IMR-90 (cell line): ENCODE data around the gene GBF1.

Experiments used
- CEBPB ChIP-seq: IDR thresholded peaks from 2 replicates; pipeline ENCODE4 v1.6.1; 2012; ENCODE audit warnings: low read depth, low read length, improper control_type of control experiment
- FOS ChIP-seq: fragments of 150-350 bp; IDR thresholded peaks from 2 replicates; pipeline ENCODE4 v1.6.1; 2016; ENCODE audit warnings: low read depth, low read length
- MAFK ChIP-seq: IDR thresholded peaks from 2 replicates; pipeline ENCODE4 v1.6.1; 2012; ENCODE audit warnings: low read depth, low read length, improper control_type of control experiment
- MAZ ChIP-seq: IDR thresholded peaks from 2 replicates; pipeline ENCODE4 v1.6.1; 2012; ENCODE audit warnings: low read depth, mild to moderate bottlenecking, low read length, improper control_type of control experiment, moderate library complexity, borderline replicate concordance
- MXI1 ChIP-seq: IDR thresholded peaks from 2 replicates; pipeline ENCODE4 v1.6.1; 2012; ENCODE audit warnings: low read depth, mild to moderate bottlenecking, low read length, moderate library complexity, borderline replicate concordance
- NFE2L2 ChIP-seq: fragments of 150-350 bp; IDR thresholded peaks from 2 replicates; pipeline ENCODE4 v1.6.1; 2016; ENCODE audit warnings: low read depth, mild to moderate bottlenecking, low read length
- POLR2A ChIP-seq: IDR thresholded peaks from 2 replicates; pipeline ENCODE4 v1.6.1; 2012; ENCODE audit warnings: mild to moderate bottlenecking, low read depth, low read length
- RAD21 ChIP-seq: IDR thresholded peaks from 2 replicates; pipeline ENCODE4 v1.6.1; 2012; ENCODE audit warnings: low read length, improper control_type of control experiment
- RCOR1 ChIP-seq: IDR thresholded peaks from 2 replicates; pipeline ENCODE4 v1.6.1; 2012; ENCODE audit warnings: mild to moderate bottlenecking, low read length, improper control_type of control experiment; ENCODE audit not compliant: insufficient replicate concordance
- SMC3 ChIP-seq: fragments of 150-350 bp; IDR thresholded peaks from 2 replicates; pipeline ENCODE4 v1.6.1; 2016; ENCODE audit warnings: low read depth, mild to moderate bottlenecking, antibody characterized with exemption, low read length, moderate library complexity
- TF ChIP-seq, protein P1 (sequence below): conservative IDR thresholded peaks from 2 replicates; pipeline ENCODE4 v1.5.1; 2012; ENCODE audit warnings: mild to moderate bottlenecking, low read depth, low read length, improper control_type of control experiment
- TF ChIP-seq, protein P2 (sequence below): fragments of 150-350 bp; IDR thresholded peaks from 2 replicates; pipeline ENCODE4 v1.6.1; 2017; ENCODE audit warnings: mild to moderate bottlenecking, antibody characterized with exemption, low read length, low read depth
- TF ChIP-seq, protein P3 (sequence below): fragments of 150-350 bp; IDR thresholded peaks from 2 replicates; pipeline ENCODE4 v1.6.1; 2016; ENCODE audit warnings: low read depth, mild to moderate bottlenecking, low read length, moderate library complexity, borderline replicate concordance

DNA sequence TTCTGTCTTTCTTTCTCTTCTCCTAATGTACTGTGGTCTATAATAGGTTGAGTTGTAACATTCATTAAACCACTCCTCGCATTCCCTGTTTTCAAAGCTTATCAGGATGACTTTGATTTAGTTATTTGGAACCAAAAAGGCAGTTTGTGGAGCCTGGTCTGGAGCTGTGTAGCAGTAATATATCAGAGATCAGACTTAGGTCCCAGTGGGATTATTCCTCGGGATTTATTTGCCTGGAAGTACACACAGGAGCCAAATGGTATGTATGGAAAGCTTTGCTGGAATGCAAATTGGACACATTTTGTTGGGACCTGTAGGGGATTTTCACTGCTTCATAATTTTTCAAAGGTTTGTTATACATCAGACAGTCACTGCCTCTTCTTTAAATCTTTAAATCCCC, 40.9 kb downstream of the GBF1 start:
- TF ChIP-seq POLR2A = no peak
- TF ChIP-seq CEBPB = no peak
- TF ChIP-seq, protein P1, sequence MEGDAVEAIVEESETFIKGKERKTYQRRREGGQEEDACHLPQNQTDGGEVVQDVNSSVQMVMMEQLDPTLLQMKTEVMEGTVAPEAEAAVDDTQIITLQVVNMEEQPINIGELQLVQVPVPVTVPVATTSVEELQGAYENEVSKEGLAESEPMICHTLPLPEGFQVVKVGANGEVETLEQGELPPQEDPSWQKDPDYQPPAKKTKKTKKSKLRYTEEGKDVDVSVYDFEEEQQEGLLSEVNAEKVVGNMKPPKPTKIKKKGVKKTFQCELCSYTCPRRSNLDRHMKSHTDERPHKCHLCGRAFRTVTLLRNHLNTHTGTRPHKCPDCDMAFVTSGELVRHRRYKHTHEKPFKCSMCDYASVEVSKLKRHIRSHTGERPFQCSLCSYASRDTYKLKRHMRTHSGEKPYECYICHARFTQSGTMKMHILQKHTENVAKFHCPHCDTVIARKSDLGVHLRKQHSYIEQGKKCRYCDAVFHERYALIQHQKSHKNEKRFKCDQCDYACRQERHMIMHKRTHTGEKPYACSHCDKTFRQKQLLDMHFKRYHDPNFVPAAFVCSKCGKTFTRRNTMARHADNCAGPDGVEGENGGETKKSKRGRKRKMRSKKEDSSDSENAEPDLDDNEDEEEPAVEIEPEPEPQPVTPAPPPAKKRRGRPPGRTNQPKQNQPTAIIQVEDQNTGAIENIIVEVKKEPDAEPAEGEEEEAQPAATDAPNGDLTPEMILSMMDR = no peak
- TF ChIP-seq MAZ = no peak
- no peak for TF ChIP-seq NFE2L2
- no peak for TF ChIP-seq RAD21
- no peak for TF ChIP-seq RCOR1
- no peak for TF ChIP-seq FOS
- TF ChIP-seq MXI1 = no peak
- TF ChIP-seq SMC3 = no peak
- TF ChIP-seq, protein P2, sequence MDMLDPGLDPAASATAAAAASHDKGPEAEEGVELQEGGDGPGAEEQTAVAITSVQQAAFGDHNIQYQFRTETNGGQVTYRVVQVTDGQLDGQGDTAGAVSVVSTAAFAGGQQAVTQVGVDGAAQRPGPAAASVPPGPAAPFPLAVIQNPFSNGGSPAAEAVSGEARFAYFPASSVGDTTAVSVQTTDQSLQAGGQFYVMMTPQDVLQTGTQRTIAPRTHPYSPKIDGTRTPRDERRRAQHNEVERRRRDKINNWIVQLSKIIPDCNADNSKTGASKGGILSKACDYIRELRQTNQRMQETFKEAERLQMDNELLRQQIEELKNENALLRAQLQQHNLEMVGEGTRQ = no peak
- TF ChIP-seq, protein P3, sequence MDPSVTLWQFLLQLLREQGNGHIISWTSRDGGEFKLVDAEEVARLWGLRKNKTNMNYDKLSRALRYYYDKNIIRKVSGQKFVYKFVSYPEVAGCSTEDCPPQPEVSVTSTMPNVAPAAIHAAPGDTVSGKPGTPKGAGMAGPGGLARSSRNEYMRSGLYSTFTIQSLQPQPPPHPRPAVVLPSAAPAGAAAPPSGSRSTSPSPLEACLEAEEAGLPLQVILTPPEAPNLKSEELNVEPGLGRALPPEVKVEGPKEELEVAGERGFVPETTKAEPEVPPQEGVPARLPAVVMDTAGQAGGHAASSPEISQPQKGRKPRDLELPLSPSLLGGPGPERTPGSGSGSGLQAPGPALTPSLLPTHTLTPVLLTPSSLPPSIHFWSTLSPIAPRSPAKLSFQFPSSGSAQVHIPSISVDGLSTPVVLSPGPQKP = no peak
- TF ChIP-seq MAFK = no peak
